HepG2 (cell line): Measurements from ENCODE around the gene KRT10. TPM values are rescaled to one million over a fixed set of nuclear protein-coding genes. Genes with fewer than 3 reads are reported as not detected.

Experiments
- DBP ChIP-seq: sonication (generic); formaldehyde crosslinking; IDR thresholded peaks from 2 replicates; pipeline ENCODE4 v1.4.0; 2020; ENCODE audit warnings: missing genetic modification reagents; ENCODE audit errors: not compliant biosample characterization
- ETS1 ChIP-seq: sonication (generic); formaldehyde crosslinking; IDR thresholded peaks from 2 replicates; pipeline ENCODE4 v1.4.0; 2020; ENCODE audit warnings: missing genetic modification reagents
- LBX2 ChIP-seq: sonication (generic); formaldehyde crosslinking; IDR thresholded peaks from 2 replicates; pipeline ENCODE4 v1.5.0; 2020; ENCODE audit warnings: missing genetic modification reagents, mild to moderate bottlenecking, borderline replicate concordance
- MAFK ChIP-seq, 2 experiments: IDR thresholded peaks in 1 of 2; conservative IDR thresholded peaks in 1 of 2; 2 replicates each; pipeline ENCODE4 v1.6.1; 2011; ENCODE audit warnings: improper control_type of control experiment in 2 of 2, low read length in 2 of 2
- MBNL3 ChIP-seq: fragments of 250-450 bp; sonication (Bioruptor Pico); conservative IDR thresholded peaks from 2 replicates; pipeline ENCODE4 v1.8.0; 2022; ENCODE audit warnings: mild to moderate bottlenecking, inconsistent platforms
- MYNN ChIP-seq: sonication (generic); formaldehyde crosslinking; IDR thresholded peaks from 2 replicates; pipeline ENCODE4 v1.4.0; 2020; ENCODE audit warnings: mild to moderate bottlenecking, low read depth, missing genetic modification reagents
- PAWR ChIP-seq: sonication (generic); formaldehyde crosslinking; IDR thresholded peaks from 2 replicates; pipeline ENCODE4 v1.4.0; 2020; ENCODE audit warnings: missing genetic modification reagents, mild to moderate bottlenecking, borderline replicate concordance
- RARA ChIP-seq: IDR thresholded peaks from 2 replicates; pipeline ENCODE4 v1.6.1; 2016; ENCODE audit warnings: missing genetic modification reagents, missing compliant biosample characterization
- RFXANK ChIP-seq: IDR thresholded peaks from 2 replicates; pipeline ENCODE4 v1.6.1; 2016
- RORA ChIP-seq: sonication (generic); formaldehyde crosslinking; IDR thresholded peaks from 2 replicates; pipeline ENCODE4 v1.5.0; 2020; ENCODE audit warnings: mild to moderate bottlenecking, missing genetic modification reagents, moderate library complexity
- SIN3A ChIP-seq: IDR thresholded peaks from 2 replicates; pipeline ENCODE4 v1.6.1; 2011; ENCODE audit warnings: low read depth, mild to moderate bottlenecking, control low read depth, low read length, borderline replicate concordance
- SNAPC5 ChIP-seq: sonication (generic); formaldehyde crosslinking; IDR thresholded peaks from 2 replicates; pipeline ENCODE4 v1.8.1; 2023; ENCODE audit warnings: mild to moderate bottlenecking, missing genetic modification reagents, borderline replicate concordance
- SP1 ChIP-seq, 2 experiments: fragments of 450-650 bp in 1 of 2; sonication (generic) in 1 of 2; formaldehyde crosslinking in 1 of 2; IDR thresholded peaks; 2 replicates each; pipeline versions ENCODE4 v1.4.0 to v1.6.1; 2016 to 2020; ENCODE audit warnings: missing genetic modification reagents in 1 of 2
- TAF15 ChIP-seq: fragments of 200-400 bp; formaldehyde crosslinking; IDR thresholded peaks from one replicate; pipeline ENCODE4 v1.6.1; 2018; ENCODE audit warnings: mild to moderate bottlenecking, low read depth, low read length; ENCODE audit not compliant: poor library complexity, severe bottlenecking
- TEAD3 ChIP-seq: optimal IDR thresholded peaks from 2 replicates; pipeline ENCODE3; 2016; ENCODE audit warnings: borderline replicate concordance
- ZNF17 ChIP-seq: sonication (generic); formaldehyde crosslinking; IDR thresholded peaks from 2 replicates; pipeline ENCODE4 v1.5.0; 2020; ENCODE audit warnings: mild to moderate bottlenecking, missing genetic modification reagents
- ZNF766 ChIP-seq: sonication (generic); formaldehyde crosslinking; IDR thresholded peaks from 2 replicates; pipeline ENCODE4 v1.5.0; 2020; ENCODE audit warnings: missing genetic modification reagents, borderline replicate concordance
- ZNF788 ChIP-seq: sonication (generic); formaldehyde crosslinking; IDR thresholded peaks from 2 replicates; pipeline ENCODE4 v1.5.0; 2020; ENCODE audit warnings: mild to moderate bottlenecking, missing genetic modification reagents, borderline replicate concordance
- polyA plus RNA-seq, 8 experiments: library from polyadenylated mRNA; depleted of rRNA in 3 of 8; stranded (reverse) in 7 of 8; unstranded in 1 of 8; fragments of >200 nt; fragmentation: Illumina TruSeq in 4 of 8; extraction: Trizol in 4 of 8; gene quantifications; 2 replicates each; pipeline versions ENCODE4 v1.2.1 to v1.2.3, GENCODE V29; 2011 to 2016; ENCODE audit warnings: low read depth in 4 of 8, missing spikeins in 1 of 8, mixed read lengths in 1 of 8; ENCODE audit not compliant: insufficient read depth in 1 of 8
- total RNA-seq, 5 experiments: library from RNA; depleted of rRNA; stranded (reverse); fragments of >200 nt; fragmentation: Illumina TruSeq; extraction: Trizol; gene quantifications; 2 replicates each; pipeline ENCODE4 v1.2.3, GENCODE V29; 2016; ENCODE audit warnings: low read depth in 1 of 5
- TF ChIP-seq, protein P1 (sequence below): sonication (generic); formaldehyde crosslinking; IDR thresholded peaks from 2 replicates; pipeline ENCODE4 v1.5.0; 2020; ENCODE audit warnings: mild to moderate bottlenecking, missing genetic modification reagents
- TF ChIP-seq, protein P2 (sequence below): fragments of 450-650 bp; IDR thresholded peaks from 2 replicates; pipeline ENCODE4 v1.6.1; 2017; ENCODE audit warnings: mild to moderate bottlenecking

The KRT10 gene
- total and polyA plus RNA-seq, 2 of the 13 experiments (the other 11 are each of a cell fraction or from before 2014, with no cell fraction given), result 25.1 to 27.5 TPM

DNA sequence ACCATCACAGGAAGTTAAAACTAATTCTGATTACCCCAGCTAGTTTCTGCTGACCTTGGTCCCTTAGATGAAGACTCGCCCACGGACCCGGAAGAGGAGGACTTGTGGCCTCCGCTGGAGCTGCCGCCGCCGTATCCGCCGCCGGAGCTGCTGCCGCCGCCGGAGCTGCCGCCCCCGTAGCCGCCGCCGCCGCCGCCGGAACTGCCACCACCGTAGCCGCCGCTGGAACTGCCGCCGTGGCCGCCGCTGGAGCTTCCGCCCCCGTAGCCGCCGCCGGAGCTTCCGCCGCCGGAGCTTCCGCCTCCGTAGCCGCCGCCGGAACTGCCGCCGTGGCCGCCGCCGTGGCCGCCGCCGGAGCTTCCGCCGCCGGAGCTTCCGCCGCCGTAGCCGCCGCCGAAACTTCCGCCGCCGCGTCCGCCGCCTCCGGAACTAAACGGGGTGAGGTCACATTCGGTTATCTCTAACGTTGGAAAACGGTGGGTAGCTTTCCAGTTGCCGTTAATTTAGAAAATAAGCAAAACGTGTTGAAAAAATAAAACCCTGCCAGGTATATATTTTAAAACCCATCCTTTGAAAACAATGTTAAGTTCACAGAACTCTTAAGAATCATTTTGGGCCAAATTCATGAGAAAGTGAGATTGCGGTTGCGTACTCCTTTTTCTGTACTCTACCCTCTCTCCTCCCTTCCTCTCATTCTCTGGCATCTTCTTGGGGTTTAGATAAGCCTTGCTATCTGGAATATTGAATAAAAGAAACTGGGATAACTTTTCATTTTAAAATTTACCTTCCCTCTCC lies 3.5 kb downstream of the KRT10 start (continued):
- TF ChIP-seq, protein P1, sequence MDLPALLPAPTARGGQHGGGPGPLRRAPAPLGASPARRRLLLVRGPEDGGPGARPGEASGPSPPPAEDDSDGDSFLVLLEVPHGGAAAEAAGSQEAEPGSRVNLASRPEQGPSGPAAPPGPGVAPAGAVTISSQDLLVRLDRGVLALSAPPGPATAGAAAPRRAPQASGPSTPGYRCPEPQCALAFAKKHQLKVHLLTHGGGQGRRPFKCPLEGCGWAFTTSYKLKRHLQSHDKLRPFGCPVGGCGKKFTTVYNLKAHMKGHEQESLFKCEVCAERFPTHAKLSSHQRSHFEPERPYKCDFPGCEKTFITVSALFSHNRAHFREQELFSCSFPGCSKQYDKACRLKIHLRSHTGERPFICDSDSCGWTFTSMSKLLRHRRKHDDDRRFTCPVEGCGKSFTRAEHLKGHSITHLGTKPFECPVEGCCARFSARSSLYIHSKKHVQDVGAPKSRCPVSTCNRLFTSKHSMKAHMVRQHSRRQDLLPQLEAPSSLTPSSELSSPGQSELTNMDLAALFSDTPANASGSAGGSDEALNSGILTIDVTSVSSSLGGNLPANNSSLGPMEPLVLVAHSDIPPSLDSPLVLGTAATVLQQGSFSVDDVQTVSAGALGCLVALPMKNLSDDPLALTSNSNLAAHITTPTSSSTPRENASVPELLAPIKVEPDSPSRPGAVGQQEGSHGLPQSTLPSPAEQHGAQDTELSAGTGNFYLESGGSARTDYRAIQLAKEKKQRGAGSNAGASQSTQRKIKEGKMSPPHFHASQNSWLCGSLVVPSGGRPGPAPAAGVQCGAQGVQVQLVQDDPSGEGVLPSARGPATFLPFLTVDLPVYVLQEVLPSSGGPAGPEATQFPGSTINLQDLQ (CRISPR knock-in tag), result 0 out of 2 replicates have a peak, but pooled peaks have one; percentile 61
- TF ChIP-seq RFXANK (CRISPR knock-in tag) (0 out of 2 replicates have a peak, but pooled peaks have one; percentile 22), SNAPC5 (CRISPR knock-in tag) (no peak), TAF15 (no peak), TEAD3 (no peak), RARA (CRISPR knock-in tag) (no peak), ZNF17 (CRISPR knock-in tag) (no peak), MAFK (conservative IDR thresholded peaks at IDR 0.05 in 1 of 2, IDR thresholded peaks at IDR 0.05 in 1 of 2; ENCODE audit: low read length in 2 of 2) (peak; percentile 28 to 52; a peak in 1 of 4 replicates), MBNL3 (CRISPR knock-in tag) (no peak), LBX2 (CRISPR knock-in tag) (peak; percentile 57; the same call in 1 of the 2 replicates), SP1 (IDR thresholded peaks at IDR 0.05) (no peak), SP1 (CRISPR knock-in tag; IDR thresholded peaks at IDR 0.05) (no peak), DBP (CRISPR knock-in tag) (no peak), RORA (no peak), ETS1 (CRISPR knock-in tag) (0 out of 2 replicates have a peak, but pooled peaks have one; percentile 41), SIN3A (peak; percentile 37; the same call in 1 of the 2 replicates), PAWR (CRISPR knock-in tag) (no peak), ZNF766 (peak; percentile 26; the same call in 1 of the 2 replicates), ZNF788 (CRISPR knock-in tag) (peak; percentile 38; the same call in 1 of the 2 replicates), MYNN (CRISPR knock-in tag) (no peak)
- TF ChIP-seq, protein P2, sequence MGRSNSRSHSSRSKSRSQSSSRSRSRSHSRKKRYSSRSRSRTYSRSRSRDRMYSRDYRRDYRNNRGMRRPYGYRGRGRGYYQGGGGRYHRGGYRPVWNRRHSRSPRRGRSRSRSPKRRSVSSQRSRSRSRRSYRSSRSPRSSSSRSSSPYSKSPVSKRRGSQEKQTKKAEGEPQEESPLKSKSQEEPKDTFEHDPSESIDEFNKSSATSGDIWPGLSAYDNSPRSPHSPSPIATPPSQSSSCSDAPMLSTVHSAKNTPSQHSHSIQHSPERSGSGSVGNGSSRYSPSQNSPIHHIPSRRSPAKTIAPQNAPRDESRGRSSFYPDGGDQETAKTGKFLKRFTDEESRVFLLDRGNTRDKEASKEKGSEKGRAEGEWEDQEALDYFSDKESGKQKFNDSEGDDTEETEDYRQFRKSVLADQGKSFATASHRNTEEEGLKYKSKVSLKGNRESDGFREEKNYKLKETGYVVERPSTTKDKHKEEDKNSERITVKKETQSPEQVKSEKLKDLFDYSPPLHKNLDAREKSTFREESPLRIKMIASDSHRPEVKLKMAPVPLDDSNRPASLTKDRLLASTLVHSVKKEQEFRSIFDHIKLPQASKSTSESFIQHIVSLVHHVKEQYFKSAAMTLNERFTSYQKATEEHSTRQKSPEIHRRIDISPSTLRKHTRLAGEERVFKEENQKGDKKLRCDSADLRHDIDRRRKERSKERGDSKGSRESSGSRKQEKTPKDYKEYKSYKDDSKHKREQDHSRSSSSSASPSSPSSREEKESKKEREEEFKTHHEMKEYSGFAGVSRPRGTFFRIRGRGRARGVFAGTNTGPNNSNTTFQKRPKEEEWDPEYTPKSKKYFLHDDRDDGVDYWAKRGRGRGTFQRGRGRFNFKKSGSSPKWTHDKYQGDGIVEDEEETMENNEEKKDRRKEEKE, result no peak
